ENCODE data around the gene TDP1. TPM values are rescaled to one million over a fixed set of nuclear protein-coding genes. Genes with fewer than 3 reads are reported as not detected.

Gene TDP1
- total and polyA plus RNA-seq, 10 donors, result 5.9 to 31.2 (median 24.2) TPM

DNA sequence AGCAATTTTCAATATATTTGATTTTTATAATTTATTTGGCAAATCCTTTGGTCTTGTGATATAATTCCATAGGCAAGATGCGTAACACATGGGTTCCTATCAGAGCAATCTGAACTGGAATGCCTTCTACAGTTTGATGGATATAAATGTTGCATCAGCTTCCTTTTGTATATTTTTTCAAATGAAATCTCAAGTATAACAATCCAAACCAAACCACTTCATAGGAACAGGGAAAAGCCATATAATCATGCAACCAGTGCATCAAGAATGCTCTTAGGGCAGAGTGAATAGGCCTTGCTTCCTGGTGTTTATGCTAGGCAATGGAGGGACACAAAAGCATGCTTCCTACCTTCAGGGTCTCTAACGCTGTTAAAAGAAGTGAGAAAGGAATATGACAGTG is 35.7 kb upstream of the TDP1 start:
- WGBS, 5 donors, result 81 to 94% (median 89%) methylated on average over 2 of the region's 2 CpGs
- Histone ChIP-seq H3K4me1 (peaks cover 0 to 4% (median 3%) of the 10 kb centered on the region in 6 donors), H3K27ac (no peak overlapping the region), H3K27me3 (replicated peaks in 1 of 7) (no peaks in the 10 kb centered on the region), H3K36me3 (peaks cover 0 to 16% (median 0%) of the 10 kb centered on the region in 6 donors), H3K4me3 (no peak overlapping the region), H3K9me3 (no peaks in the 10 kb centered on the region)
- intact Hi-C loops (cut with DNase I; ENCODE audit: low total_unique reads), result no loop called here
- no peak for TF ChIP-seq POLR2AphosphoS5 (IDR thresholded peaks at IDR 0.05)
- TF ChIP-seq POLR2A (IDR thresholded peaks at IDR 0.05), result no peak
- TF ChIP-seq CTCF (IDR thresholded peaks at IDR 0.05 in 8 of 11, conservative IDR thresholded peaks at IDR 0.05 in 3 of 11), result no peak
- no peak for DNase-seq

- Histone ChIP-seq H3K27me3 (replicated peaks in 1 of 7) (no peaks in the 10 kb centered on the region), H3K4me1 (no peaks in the 10 kb centered on the region), H3K9me3 (no peaks in the 10 kb centered on the region), H3K4me3 (no peak overlapping the region), H3K27ac (no peak overlapping the region), H3K36me3 (peaks cover 0 to 16% (median 0%) of the 10 kb centered on the region in 6 donors)
- DNase-seq, result no peak
- intact Hi-C loops (cut with DNase I; ENCODE audit: low total_unique reads), result no loop called here
- 90 to 98% (median 93%) methylated on average over 3 of the region's 3 CpGs for WGBS, 5 donors
- TF ChIP-seq POLR2AphosphoS5 (IDR thresholded peaks at IDR 0.05) (no peak), POLR2A (IDR thresholded peaks at IDR 0.05) (no peak), CTCF (IDR thresholded peaks at IDR 0.05 in 8 of 11, conservative IDR thresholded peaks at IDR 0.05 in 3 of 11) (no peak)
Observed at GRCh38 chr14:89921346-89921745, 34.4 kb upstream of the TDP1 start.

GRCh38 chr14:89922031-89922907 is 33.5 kb upstream of the TDP1 start:
- Histone ChIP-seq H3K36me3 (peaks cover 0 to 16% (median 0%) of the 10 kb centered on the region in 6 donors), H3K27ac (no peak overlapping the region), H3K4me3 (no peak overlapping the region), H3K27me3 (replicated peaks in 1 of 7) (no peaks in the 10 kb centered on the region), H3K9me3 (no peaks in the 10 kb centered on the region), H3K4me1 (no peaks in the 10 kb centered on the region)
- no peak for DNase-seq
- intact Hi-C loops (cut with DNase I; ENCODE audit: low total_unique reads), result no loop called here
- 83 to 94% (median 92%) methylated on average over 6 of the region's 6 CpGs for WGBS, 5 donors
- TF ChIP-seq POLR2A (IDR thresholded peaks at IDR 0.05) (no peak), CTCF (IDR thresholded peaks at IDR 0.05 in 8 of 11, conservative IDR thresholded peaks at IDR 0.05 in 3 of 11) (no peak), POLR2AphosphoS5 (IDR thresholded peaks at IDR 0.05) (no peak)

DNA sequence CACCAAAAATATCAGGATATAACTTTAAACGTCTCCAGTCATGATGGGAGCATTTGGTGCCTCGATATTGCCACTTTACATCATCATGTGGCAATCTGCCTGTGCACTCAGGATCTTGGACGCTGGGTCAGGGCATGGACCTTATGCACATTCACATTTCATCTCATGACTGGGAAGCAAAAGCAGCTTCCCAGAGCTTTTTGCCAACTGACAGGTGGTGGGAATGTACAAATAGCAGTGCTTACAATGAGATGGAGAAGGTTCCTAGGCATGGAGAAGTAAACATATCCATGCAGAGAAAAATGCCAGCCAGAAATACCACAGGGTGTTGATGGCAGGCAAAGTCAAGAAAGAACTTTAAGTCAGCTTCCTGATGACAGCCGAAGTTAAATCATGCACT is 31.5 kb upstream of the TDP1 start:
- TF ChIP-seq POLR2AphosphoS5 (IDR thresholded peaks at IDR 0.05) (no peak), CTCF (IDR thresholded peaks at IDR 0.05 in 8 of 11, conservative IDR thresholded peaks at IDR 0.05 in 3 of 11) (no peak), POLR2A (IDR thresholded peaks at IDR 0.05) (no peak)
- H3K4me3 ChIP-seq, result no peak overlapping the region
- DNase-seq, result no peak
- WGBS, 5 donors, result 84 to 92% (median 88%) methylated on average over 4 of the region's 4 CpGs
- no peaks in the 10 kb centered on the region for H3K9me3 ChIP-seq
- H3K27ac ChIP-seq, result no peak overlapping the region
- H3K4me1 ChIP-seq, result no peaks in the 10 kb centered on the region
- H3K36me3 ChIP-seq, result peaks cover 0 to 18% (median 0%) of the 10 kb centered on the region in 6 donors
- H3K27me3 ChIP-seq (replicated peaks in 1 of 7), result no peaks in the 10 kb centered on the region
- intact Hi-C loops (cut with DNase I; ENCODE audit: low total_unique reads), result no loop called here

Data from spleen (tissue), 11 donors.